HL-60 (cell line): ENCODE results near the gene WDR12.

Source experiments
- CTCF ChIP-seq: IDR thresholded peaks from one replicate; pipeline ENCODE4 v1.5.1; 2011; ENCODE audit warnings: low read length, control low read depth, inconsistent platforms; ENCODE audit not compliant: insufficient read depth
- REST ChIP-seq: IDR thresholded peaks from 2 replicates; pipeline ENCODE4 v1.6.1; 2012; ENCODE audit warnings: low read depth; ENCODE audit not compliant: insufficient replicate concordance

GRCh38 chr2:202842690-202843089 is 68.8 kb downstream of the WDR12 start:
- TF ChIP-seq CTCF (no peak), REST (no peak)
